GM04503 (cell line): ENCODE results near the gene USP34.
A peak's percentile ranks its signal among the peaks of the same experiment; 100 is the strongest.
"Not testable (repeated sequence)": the region's sequence is repeated elsewhere in the genome, so short reads cannot be mapped to it uniquely, and the experiment has no call there.

Experiments
- DNase-seq: peaks from one replicate; pipeline ENCODE4 v3.0.0-alpha.2; 2012; ENCODE audit warnings: low read depth

The USP34 gene

DNA sequence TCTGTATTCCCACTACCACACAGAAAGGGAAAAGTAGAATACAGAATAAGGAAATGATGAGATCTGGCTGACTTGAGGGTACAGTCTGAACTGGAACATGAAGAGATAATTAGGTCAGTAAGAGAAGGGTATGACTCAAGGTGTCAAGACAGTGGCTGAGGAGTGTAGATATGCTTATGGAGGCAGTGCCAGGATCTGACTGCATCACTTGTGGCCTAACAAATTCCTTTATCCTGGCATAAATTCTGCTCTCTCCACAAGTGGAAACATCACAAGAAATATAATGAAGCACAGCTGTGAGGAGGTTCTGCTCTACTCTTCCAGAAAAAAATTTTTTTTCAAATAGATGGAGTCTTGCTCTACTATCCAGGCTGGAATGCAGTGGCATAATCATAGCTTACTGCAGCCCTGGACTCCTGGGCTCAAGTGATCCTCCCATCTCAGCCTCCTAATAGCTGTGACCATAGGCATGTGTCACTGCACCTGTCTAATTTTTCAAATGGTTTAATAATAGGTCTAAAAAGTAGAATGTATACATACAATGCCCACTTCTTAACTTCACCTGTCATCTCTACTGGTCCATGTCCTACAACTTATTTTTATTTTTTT lies 223.6 kb downstream of the USP34 start:
- peak; percentile 87 for DNase-seq

GRCh38 chr2:61244694-61245093 lies 226.2 kb downstream of the USP34 start:
- DNase-seq, result no peak

DNA sequence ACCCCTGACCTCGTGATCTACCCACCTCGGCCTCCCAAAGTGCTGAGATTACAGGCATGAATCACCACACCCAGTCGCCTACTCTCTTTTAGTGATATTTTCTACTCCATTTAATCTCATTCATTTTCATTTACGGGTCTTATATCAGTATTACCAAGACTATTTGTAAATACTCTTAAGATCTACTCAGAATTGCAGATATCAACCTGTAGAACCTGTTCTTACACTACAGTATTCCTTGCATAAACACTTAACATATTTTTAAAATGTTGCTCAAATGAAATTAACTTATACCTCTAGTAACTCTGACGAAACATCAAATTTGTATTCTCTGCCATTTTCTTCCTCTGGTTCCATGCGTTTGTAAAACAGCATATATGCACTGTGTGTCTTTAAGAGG lies 229.6 kb downstream of the USP34 start:
- DNase-seq, result no peak

GRCh38 chr2:61238219-61239012 lies 232.5 kb downstream of the USP34 start:
- DNase-seq, result no peak

- no peak for DNase-seq
These were observed 235.2 kb downstream of the USP34 start for GRCh38 chr2:61235716-61236115.

DNA sequence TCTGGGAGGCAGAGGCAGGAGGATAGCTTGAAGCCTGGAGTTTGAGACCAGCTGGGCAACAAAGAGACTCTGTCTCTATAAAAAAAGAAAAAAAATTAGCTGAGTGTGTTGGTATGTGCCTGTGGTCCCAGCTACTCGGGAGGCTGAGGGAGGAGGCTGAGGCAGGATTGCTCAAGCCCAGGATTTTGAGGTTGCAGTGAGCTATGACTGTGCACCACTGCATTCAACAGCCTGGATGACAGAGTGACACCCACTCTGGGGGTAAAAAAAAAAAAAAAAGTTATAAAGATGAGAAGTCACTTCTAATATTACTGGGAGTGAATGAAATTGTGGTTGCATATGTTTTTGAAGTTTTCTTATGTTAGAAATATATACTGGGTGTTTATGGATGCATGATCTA lies 237.3 kb downstream of the USP34 start:
- DNase-seq, result no peak

- no peak for DNase-seq
These were observed 241.0 kb downstream of the USP34 start for GRCh38 chr2:61229936-61230335.

- no peak for DNase-seq
These were observed 248.3 kb downstream of the USP34 start for GRCh38 chr2:61222567-61222966.

DNA sequence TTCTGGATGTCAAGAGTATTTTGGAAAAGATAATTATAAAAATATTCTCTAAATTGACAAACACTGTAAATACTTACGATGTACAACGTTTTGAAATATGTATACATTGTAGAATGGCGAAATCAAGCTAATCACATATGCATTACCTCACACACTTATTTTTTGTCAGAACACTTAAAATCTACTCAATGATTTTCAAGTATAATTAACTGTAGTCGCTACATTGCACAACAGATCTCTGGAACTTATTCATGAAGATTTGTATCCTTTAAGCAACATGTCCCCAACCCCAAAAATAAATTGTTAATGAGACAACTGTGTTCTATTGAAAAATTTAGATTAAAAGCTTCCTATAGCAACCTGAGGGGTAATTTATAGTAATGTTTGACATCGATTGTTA lies 249.1 kb downstream of the USP34 start:
- no peak for DNase-seq

- no peak for DNase-seq
These were observed 250.1 kb downstream of the USP34 start for GRCh38 chr2:61220768-61221167.

GRCh38 chr2:61218817-61219170 lies 252.1 kb downstream of the USP34 start:
- no peak for DNase-seq

GRCh38 chr2:61218076-61218816 lies 252.6 kb downstream of the USP34 start:
- DNase-seq, result no peak

- DNase-seq, result no peak
These were observed 256.7 kb downstream of the USP34 start for GRCh38 chr2:61214171-61214570.

DNA sequence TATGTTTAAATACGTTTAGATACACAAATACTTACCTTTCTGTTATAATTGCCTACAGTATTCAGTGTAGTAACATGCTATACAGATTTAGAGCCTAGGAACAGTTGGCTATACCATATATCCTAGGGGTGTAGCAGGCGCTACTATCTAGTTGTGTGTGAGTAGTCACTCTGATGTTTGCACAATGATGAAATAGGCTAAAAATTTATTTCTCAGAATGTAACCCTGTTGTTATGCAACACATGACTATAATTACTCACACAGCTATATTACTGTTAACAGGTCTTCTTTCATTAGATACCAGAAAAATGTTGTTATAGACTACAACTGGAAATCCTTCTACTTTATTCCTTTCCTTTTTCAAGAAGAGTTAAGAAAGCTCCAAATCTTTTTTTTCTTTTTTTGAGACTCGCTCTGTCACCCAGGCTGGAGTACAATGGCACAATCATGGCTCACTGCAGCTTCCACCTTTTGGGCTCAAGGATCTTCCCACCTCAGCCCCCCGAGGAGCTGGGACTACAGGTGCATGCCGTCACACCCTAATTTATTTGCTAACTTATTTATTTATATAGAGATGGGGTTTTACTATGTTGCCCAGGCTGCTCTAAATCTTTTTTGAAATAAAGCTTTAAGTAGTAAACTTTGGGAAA lies 260.4 kb downstream of the USP34 start:
- peak; percentile 76 for DNase-seq

DNA sequence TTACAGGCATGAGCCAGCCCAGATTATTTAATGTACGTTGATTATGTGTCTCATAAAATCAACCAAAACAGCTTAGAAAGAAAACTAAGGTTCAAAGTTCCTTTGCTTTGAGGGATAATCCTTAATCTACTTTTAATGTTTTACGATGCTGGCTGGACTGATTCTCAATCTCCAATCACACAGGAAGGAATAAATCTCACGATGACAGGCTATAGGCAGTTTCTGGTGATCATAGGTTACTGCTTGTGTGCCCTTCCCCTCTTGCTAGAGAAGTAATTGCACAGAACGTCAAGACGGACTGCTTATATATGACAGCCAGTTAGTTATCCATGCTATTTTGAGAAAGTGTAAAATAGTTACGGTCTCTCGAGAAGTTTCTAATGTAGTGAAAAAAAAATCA lies 265.8 kb downstream of the USP34 start:
- DNase-seq, result no peak

DNA sequence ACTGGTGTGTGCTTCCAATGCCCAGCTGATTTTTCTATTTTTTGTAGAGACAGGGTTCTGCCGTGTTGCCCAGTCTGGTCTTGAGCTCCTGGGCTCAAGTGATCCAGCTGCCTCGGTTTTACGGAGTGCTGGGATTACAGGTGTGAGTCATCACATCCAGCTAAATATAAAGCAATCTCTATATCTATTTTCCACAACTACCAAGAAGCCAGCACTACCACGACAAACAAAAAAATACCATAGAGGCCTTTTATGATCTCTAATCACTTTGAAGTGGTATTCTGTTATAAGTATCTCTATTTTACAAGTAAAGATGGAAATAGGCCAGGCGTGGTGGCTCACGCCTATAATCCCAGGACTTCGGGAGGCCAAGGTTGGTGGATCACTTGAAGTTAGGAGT lies 274.2 kb downstream of the USP34 start:
- no peak for DNase-seq

DNA sequence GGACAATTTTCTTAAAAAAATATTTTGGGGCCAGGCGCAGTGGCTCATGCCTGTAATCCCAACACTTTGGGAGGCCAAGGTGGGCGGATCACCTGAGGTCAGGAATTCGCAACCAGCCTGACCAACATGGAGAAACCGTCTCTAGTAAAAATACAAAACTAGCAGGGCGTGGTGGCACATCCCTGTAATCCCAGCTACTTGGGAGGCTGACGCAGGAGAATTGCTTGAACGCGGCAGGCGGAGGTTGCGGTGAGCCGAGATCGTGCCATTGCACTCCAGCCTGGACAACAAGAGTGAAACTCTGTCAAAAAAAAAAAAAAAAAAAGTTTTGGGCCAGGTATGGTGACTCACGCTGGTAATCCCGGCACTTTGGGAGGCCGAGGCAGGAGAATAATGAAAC lies 276.2 kb downstream of the USP34 start:
- DNase-seq, result not testable (repeated sequence)

DNA sequence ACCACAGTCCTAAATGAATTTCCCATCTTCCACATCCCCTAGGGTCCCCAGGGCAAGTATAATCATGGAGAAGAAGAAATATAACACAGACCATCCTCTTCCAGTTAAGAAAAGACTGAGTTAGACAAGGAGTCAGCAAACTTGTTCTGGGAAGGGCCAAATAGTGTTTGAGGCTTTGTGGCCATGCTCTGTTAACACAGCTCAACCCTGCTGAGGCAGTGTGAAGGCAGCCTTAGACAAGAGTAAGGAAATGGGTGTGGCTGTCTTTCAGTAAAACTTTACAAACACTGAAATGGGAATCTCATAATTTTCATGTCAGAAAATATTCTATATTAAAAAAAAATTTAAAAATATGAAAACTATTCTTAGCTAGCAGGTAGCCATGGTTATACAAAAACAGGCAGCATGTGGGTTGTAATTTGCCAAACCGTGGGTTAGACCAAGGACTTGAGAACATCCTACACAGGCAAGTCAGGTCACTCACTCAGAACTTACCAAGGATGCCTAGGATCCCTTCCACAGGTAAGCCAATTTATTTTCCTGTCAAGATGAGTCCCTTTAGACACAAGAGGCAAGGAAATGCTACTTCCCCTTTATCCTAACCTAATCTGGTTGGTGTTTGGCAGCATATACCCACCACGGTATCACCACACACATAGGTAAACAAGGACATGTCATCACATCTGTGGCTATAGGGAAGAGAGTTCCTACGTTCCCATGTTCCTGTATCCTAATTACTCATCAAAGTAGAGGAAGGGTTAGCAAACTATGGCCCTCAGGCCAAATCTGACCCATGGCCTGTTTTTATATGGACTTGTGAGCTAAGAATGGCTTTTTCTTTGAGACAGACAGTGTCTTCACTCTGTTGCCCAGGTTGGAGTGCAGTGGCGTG lies 277.0 kb downstream of the USP34 start:
- DNase-seq, result no peak

- DNase-seq, result no peak
These were observed 283.8 kb downstream of the USP34 start for GRCh38 chr2:61187085-61187484.

GRCh38 chr2:61185231-61185728 lies 285.6 kb downstream of the USP34 start:
- no peak for DNase-seq

GRCh38 chr2:61184263-61184662 lies 286.6 kb downstream of the USP34 start:
- no peak for DNase-seq

GRCh38 chr2:61183795-61184194 lies 287.1 kb downstream of the USP34 start:
- DNase-seq, result no peak
